ENCODE measurements around the gene TEX14.

The TEX14 gene, protein sequence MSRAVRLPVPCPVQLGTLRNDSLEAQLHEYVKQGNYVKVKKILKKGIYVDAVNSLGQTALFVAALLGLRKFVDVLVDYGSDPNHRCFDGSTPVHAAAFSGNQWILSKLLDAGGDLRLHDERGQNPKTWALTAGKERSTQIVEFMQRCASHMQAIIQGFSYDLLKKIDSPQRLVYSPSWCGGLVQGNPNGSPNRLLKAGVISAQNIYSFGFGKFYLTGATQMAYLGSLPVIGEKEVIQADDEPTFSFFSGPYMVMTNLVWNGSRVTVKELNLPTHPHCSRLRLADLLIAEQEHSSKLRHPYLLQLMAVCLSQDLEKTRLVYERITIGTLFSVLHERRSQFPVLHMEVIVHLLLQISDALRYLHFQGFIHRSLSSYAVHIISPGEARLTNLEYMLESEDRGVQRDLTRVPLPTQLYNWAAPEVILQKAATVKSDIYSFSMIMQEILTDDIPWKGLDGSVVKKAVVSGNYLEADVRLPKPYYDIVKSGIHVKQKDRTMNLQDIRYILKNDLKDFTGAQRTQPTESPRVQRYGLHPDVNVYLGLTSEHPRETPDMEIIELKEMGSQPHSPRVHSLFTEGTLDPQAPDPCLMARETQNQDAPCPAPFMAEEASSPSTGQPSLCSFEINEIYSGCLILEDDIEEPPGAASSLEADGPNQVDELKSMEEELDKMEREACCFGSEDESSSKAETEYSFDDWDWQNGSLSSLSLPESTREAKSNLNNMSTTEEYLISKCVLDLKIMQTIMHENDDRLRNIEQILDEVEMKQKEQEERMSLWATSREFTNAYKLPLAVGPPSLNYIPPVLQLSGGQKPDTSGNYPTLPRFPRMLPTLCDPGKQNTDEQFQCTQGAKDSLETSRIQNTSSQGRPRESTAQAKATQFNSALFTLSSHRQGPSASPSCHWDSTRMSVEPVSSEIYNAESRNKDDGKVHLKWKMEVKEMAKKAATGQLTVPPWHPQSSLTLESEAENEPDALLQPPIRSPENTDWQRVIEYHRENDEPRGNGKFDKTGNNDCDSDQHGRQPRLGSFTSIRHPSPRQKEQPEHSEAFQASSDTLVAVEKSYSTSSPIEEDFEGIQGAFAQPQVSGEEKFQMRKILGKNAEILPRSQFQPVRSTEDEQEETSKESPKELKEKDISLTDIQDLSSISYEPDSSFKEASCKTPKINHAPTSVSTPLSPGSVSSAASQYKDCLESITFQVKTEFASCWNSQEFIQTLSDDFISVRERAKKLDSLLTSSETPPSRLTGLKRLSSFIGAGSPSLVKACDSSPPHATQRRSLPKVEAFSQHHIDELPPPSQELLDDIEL (N-terminal part only)

GRCh38 chr17:58691701-58692238, at the start of gene TEX14:
Gene TEX14 (minus strand): TSS chr17:58692045. CDS start chr17:58652001, 40,044 bp downstream.
- no peak for DNase-seq (ENCODE audit: low spot score)

DNA sequence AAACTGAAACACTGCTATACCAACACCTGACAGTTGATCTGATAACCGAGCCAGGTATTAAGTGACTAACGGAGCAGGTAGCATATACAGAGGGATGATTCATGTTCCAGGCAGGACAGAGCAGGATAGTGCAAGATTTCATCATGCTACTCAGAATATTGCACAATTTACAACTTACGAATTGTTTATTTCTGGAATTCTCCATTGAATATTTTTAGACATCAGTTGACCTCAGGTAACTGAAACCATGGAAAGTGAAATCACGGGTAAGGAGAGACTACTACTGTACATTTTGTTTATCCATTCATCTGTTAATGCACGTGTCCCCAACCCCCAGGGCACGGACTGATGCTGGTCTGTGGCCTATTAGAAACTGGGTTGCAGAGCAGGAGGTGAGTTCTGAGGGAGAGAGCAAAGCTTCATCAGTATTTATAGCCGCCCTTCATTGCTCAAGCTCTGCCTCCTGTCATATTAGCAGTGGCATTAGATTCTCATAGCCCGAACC, 49.3 kb upstream of the TEX14 start:
- DNase-seq (ENCODE audit: low spot score): no peak

DNA sequence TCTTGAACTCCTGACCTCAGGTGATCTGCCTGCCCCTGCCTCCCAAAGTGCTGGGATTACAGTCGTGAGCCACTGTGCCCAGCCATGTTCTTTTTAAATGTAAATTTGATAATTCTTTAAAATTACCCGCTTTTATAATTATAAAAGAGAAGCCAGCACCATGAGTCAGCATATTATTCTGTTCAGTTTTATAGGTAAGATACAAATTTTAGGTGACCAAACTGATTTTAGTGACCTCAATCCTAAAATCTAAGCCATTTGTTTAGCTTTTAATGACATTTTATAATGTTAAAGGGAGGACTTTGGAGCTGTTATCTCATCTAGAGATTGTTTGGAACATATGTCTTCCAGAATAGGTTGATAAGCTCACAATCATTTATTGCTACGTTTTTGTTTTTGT, 43.0 kb upstream of the TEX14 start:
- DNase-seq (ENCODE audit: low spot score): no peak

DNA sequence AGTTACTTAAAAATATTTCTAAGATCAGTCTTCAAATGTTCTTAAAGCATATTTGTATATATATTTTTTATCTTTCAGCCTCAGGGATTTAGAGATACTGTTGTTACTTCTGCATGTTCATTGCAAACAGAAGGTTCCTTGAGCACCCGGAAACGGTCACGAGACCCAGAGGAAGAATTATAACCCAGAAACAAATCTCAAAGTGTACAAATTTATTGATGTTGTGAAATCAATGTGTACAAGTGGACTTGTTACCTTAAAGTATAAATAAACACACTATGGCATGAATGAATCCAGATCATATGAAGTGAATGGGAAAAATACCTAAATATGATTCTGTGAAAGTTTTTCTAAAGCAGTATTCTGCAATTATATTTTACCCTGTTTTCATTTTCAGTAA, 42.2 kb upstream of the TEX14 start:
- no peak for DNase-seq (ENCODE audit: low spot score)

DNA sequence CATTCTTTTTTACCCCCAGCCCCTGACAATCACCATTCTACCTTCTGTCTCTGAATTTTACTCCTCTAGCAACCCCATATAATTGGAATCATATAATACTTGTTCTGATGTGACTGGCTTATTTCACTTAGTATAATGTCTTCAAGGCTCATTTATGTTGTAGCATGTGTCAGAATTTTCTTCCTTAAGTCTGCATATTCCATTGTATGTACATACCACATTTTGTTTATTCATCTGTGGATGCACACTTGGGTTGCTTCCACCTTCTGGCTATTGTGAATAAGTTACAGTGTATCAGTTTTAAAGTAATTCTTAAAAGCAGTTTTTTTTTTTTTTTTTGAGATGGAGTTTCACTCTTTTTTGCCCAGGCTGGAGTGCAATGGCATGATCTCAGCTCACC, 39.1 kb upstream of the TEX14 start:
- no peak for DNase-seq (ENCODE audit: low spot score)

- DNase-seq (ENCODE audit: low spot score): no peak
These were observed 37.0 kb upstream of the TEX14 start for GRCh38 chr17:58728798-58729197.

DNA sequence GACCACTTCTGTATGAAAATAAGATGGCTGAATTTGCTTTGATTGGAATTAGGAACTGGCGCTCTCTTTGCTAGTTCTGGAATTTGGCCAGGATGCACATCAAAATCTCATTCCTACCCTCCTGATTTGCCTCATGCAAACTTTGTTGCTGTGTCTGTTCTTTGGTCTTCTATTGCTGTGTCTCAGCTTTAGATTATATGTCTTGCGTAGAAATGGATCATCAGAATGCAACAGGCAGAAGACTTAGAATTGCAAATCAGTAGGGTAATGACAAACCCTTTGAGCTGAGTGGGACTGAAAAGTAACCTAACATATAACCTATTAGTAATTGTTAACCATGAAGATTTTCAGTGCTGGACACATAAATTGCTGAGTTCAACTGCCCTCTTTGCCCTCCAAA, 30.9 kb upstream of the TEX14 start:
- DNase-seq (ENCODE audit: low spot score): no peak

- DNase-seq (ENCODE audit: low spot score): no peak
These were observed 30.4 kb upstream of the TEX14 start for GRCh38 chr17:58722274-58722673.

- DNase-seq (ENCODE audit: low spot score): no peak
These were observed 19.2 kb upstream of the TEX14 start for GRCh38 chr17:58710948-58711552.

GRCh38 chr17:58706351-58707140, 14.7 kb upstream of the TEX14 start:
- no peak for DNase-seq (ENCODE audit: low spot score)

- DNase-seq (ENCODE audit: low spot score): no peak
These were observed 12.1 kb upstream of the TEX14 start for GRCh38 chr17:58703916-58704286.

DNA sequence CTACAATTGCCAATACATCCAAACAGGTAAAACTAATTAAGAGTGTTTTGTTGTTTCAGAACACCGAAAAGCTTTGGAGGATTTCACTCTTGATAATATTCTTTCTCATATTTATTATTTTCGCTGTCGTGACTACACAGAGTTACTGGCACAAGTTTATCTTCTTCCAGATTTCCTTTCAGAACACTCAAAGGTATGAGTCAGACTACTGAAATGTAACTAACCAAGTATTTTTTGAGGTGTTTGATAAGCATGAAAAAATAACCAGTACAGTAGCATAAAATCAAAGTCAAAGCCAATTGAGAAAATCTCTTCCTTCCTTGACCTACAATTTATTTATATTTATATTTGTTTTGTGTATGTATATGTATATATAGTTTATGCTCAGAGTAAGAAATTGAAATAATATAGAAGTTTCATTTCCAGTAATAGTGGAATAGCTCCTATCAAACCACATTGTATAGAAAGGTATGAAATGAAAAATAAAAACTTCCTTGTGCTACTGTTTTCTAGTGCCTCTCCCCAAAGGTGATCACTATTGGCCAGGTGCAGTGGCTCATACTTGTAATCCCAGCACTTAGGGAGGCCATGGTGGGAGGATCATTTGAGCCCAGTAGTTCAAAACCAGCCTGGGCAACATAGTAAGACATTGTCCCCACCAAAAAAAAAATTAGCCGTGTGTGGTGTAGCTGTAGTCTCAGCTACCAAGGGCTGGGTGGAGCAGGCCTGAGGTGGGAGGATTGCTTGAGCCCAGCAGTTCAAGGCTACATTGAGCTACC, 11.5 kb upstream of the TEX14 start:
- no peak for DNase-seq (ENCODE audit: low spot score)

- DNase-seq (ENCODE audit: low spot score): no peak
These were observed 10.9 kb upstream of the TEX14 start for GRCh38 chr17:58702708-58703107.

- no peak for DNase-seq (ENCODE audit: low spot score)
These were observed 10.2 kb upstream of the TEX14 start for GRCh38 chr17:58702045-58702476.

GRCh38 chr17:58699771-58700170, 7.9 kb upstream of the TEX14 start:
- no peak for DNase-seq (ENCODE audit: low spot score)

DNA sequence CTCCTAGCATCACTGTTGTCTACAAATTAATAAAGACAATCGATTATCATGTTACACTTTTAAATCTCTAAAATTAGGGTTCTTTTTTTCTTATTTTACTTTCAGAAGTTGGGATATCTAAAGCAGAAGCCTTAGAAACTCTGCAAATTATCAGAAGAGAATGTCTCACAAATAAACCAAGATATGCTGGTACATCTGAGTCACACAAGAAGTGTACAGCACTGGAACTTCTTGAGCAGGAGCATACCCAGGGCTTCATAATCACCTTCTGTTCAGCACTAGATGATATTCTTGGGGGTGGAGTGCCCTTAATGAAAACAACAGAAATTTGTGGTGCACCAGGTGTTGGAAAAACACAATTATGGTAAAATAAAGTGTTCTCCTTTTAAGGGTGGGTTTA, 3.0 kb upstream of the TEX14 start:
- DNase-seq (ENCODE audit: low spot score): no peak

DNA sequence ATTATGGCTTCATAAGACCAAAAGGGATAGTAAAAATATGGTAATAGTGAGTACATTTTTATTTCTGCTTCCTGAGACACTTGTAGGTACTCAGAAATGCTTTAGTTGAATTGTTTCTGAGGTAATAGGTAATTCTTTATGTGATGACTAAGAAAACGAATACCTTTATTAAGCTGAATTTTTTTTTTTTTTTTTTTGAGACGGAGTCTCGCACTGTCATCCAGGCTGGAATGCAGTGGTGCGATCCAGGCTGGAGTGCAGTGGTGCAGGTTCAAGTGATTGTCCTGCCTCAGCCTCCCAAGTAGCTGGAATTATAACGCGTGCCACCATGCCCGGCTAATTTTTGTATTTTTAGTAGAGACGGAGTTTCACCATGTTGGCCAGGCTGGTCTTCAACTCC, 2.5 kb upstream of the TEX14 start:
- no peak for DNase-seq (ENCODE audit: low spot score)

DNA sequence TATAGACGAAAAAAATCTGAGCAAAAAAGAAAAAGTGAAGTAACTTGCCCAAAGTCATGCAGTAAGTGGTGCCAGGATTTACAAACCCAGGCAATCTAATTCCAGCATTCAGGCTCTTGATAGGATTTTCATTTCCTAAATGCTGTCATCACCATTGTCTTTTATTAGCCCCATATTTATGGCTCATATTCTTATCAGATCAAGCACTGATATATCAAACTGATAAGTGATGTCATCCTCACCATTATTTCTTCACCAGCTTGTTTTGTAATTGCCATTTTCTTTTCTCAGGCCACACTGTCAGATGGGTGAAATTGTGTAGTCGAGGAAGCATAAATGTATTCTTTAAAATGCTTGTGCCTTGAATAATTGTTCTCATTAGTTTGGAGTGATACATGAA, 1.9 kb upstream of the TEX14 start:
- no peak for DNase-seq (ENCODE audit: low spot score)

DNA sequence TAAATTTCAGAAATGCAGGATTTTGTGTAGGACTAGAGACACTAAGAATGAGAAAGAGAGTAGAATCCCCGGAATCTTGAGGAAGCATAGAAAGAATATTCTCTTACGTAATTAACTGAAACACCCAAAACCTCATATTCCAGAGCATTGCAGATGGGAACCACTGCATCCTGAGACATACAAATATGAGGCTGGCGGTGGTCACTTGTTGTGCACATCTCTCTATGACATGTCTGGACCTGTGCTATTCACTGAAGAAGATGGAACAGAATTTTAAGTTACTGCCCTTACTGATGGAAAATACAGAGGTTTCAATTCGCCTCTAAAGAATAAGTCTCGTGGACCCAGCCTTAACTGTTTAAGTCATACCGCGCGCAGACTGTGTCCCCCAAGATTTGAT, 1.4 kb upstream of the TEX14 start:
- DNase-seq (ENCODE audit: low spot score): no peak

Data from ecto neural progenitor cell (in vitro differentiated cells).